ENCODE data around the gene CEP192.

The CEP192 gene

DNA sequence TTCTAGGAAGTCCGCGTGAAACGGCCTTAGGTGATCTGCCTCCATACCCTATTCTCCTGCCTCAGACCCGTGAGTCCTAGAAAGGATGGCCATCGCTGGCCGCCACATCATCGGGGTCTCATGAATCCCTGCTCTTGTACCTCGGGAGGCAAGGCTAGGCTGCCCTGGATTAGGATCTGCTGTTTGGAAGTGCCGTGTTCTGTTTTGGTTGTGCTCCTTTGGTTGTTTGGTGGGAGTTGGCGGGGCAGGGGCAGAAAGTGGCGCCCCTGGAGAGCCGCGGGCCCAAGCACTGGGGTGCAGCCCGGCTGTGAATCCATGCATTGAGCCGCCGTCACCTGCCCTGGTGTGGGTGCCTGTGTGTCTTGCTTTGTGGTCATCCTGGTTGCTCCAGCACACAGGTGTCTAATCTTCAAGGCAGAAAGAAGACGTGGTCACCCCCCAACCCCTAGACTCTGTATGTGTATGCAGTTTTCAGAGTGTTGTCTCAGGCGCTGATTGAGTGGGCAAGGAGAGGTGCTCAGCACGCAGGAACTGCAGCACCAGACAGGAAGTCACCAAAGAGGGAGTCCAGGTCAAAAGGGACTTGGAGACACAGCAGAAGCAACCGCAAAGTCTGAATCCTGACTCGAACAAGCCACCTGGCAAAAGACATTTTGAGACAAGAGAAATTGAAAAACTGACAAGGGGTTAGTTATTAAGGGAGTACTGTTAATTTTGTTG lies 147.4 kb downstream of the CEP192 start:
- DNase-seq (ENCODE audit: low read depth in 2 of 2): no peak

GRCh38 chr18:13139885-13140450 lies 148.8 kb downstream of the CEP192 start:
- DNase-seq (ENCODE audit: low read depth in 2 of 2): no peak

- DNase-seq (ENCODE audit: low read depth in 2 of 2): no peak
Measured at GRCh38 chr18:13141209-13141608, 150.0 kb downstream of the CEP192 start.

- no peak for DNase-seq (ENCODE audit: low read depth in 2 of 2)
Measured at GRCh38 chr18:13145636-13146190, 154.6 kb downstream of the CEP192 start.

DNA sequence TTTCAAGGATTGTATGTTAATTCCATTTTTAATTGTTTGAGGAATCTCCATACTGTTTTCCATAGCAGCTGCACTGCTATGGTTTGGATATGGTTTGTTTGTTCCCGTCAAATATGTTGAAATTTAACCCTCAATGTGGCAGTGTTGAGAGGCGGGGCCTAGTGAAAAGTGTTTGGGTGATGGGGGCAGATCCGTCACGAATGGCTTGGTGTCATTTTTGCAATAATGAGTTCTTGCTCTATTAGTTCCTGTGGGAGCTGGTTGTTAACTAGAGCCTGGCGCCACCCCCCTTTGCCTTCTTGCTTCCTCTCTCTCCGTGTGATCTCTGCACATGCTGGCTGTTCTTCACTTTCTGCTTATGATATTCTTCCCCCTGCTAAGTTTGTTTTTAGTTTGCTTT lies 156.0 kb downstream of the CEP192 start:
- no peak for DNase-seq (ENCODE audit: low read depth in 2 of 2)

GRCh38 chr18:13151656-13152055 lies 160.5 kb downstream of the CEP192 start:
- DNase-seq (ENCODE audit: low read depth in 2 of 2): no peak

DNA sequence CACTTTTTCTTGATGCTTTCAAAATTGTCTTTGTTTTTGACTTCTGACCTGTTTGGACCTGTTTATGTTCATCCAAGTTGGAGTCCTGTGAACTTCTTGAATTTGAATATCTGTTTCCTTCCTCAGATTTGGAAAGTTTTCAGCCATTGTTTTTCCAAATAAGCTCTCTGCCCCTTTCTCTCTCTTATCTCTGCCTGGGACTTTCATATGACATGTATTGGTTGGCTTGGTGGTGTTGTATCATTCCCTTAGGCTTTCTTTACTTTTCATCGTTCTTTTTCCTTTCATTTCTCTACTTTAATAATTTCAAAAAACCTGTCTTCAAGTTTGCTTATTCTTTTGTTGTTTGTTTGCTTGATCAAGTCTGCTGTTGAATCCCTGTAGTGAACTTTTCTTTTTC lies 167.3 kb downstream of the CEP192 start:
- no peak for DNase-seq (ENCODE audit: low read depth in 2 of 2)

- no peak for DNase-seq (ENCODE audit: low read depth in 2 of 2)
Measured at GRCh38 chr18:13159579-13159978, 168.4 kb downstream of the CEP192 start.

GRCh38 chr18:13161276-13161899 lies 170.2 kb downstream of the CEP192 start:
- no peak for DNase-seq (ENCODE audit: low read depth in 2 of 2)

- no peak for DNase-seq (ENCODE audit: low read depth in 2 of 2)
Measured at GRCh38 chr18:13163167-13163927, 172.2 kb downstream of the CEP192 start.

- no peak for DNase-seq (ENCODE audit: low read depth in 2 of 2)
Measured at GRCh38 chr18:13164406-13164805, 173.2 kb downstream of the CEP192 start.

- DNase-seq (ENCODE audit: low read depth in 2 of 2): no peak
Measured at GRCh38 chr18:13165636-13166423, 174.7 kb downstream of the CEP192 start.

GRCh38 chr18:13173578-13174145 lies 182.5 kb downstream of the CEP192 start:
- no peak for DNase-seq (ENCODE audit: low read depth in 2 of 2)

All from stimulated activated CD4-positive, alpha-beta T cell treated with anti-CD3 and anti-CD28 coated beads, Interleukin-1b, Interleukin-23, amount 100 ng/mL, for 1 hour (primary cell).